Measurements from ENCODE around the gene PGPEP1.

PGPEP1 gene

GRCh38 chr19:18396471-18397241 is 56.3 kb downstream of the PGPEP1 start:
- no peak overlapping the region for H2BK120ac ChIP-seq (ENCODE audit: insufficient read depth, low read length, poor library complexity)
- no peaks in the 10 kb centered on the region for H3K9me3 ChIP-seq (ENCODE audit: insufficient read depth, low read depth, low read length)
- no peaks in the 10 kb centered on the region for H3K36me3 ChIP-seq (ENCODE audit: control insufficient read depth in 1 of 2, insufficient read depth in 2 of 2, low read length in 2 of 2)
- no CpG with 5 or more reads among the region's 37 CpGs for WGBS (ENCODE audit: extremely low coverage, insufficient coverage, insufficient read length)
- no peak overlapping the region for H3K23ac ChIP-seq (ENCODE audit: low read length)
- H3K4me2 ChIP-seq (ENCODE audit: low read length), result no peak overlapping the region
- no peak for DNase-seq
- H3K14ac ChIP-seq (ENCODE audit: low read length), result no peak overlapping the region
- no peaks in the 10 kb centered on the region for H3K27me3 ChIP-seq (ENCODE audit: insufficient read depth, low read length)
- H2AFZ ChIP-seq (ENCODE audit: insufficient read depth, low read length, poor library complexity), result no peak overlapping the region
- H3K4ac ChIP-seq (ENCODE audit: low read depth, low read length), result no peak overlapping the region
- no peaks in the 10 kb centered on the region for H3K79me1 ChIP-seq (ENCODE audit: low read length)
- no peak overlapping the region for H3K4me3 ChIP-seq (ENCODE audit: low read depth, low read length)
- H3K18ac ChIP-seq (ENCODE audit: low read length), result no peak overlapping the region
- H4K12ac ChIP-seq (ENCODE audit: low read depth, low read length), result no peak overlapping the region
- H4K8ac ChIP-seq (ENCODE audit: low read depth, low read length), result no peak overlapping the region
- no peak overlapping the region for H2AK5ac ChIP-seq (ENCODE audit: low read length)
- no peak overlapping the region for H3K9ac ChIP-seq (ENCODE audit: low read length)
- no peak overlapping the region for H2BK12ac ChIP-seq (ENCODE audit: low read length)
- H3K79me2 ChIP-seq (ENCODE audit: control insufficient read depth, insufficient read depth, low read length, poor library complexity), result no peaks in the 10 kb centered on the region
- no peak overlapping the region for H3K27ac ChIP-seq (ENCODE audit: low read depth, low read length)
- H2BK5ac ChIP-seq (ENCODE audit: low read depth, low read length, poor library complexity), result no peak overlapping the region
- peaks cover 0 to 2% of the 10 kb centered on the region in 2 experiments for H3K4me1 ChIP-seq (ENCODE audit: control insufficient read depth in 1 of 2, insufficient read depth in 2 of 2, low read length in 2 of 2)
- H4K91ac ChIP-seq (ENCODE audit: low read depth, low read length), result no peak overlapping the region

GRCh38 chr19:18397242-18398202 is 57.1 kb downstream of the PGPEP1 start, which contains the start of gene LRRC25:
Gene LRRC25, minus strand, starts transcription at chr19:18397622. Its CDS starts 659 bp downstream, at chr19:18396963.
- Histone ChIP-seq H3K9me3 (ENCODE audit: insufficient read depth, low read depth, low read length) (no peaks in the 10 kb centered on the region), H3K23ac (ENCODE audit: low read length) (no peak within 1 kb of the TSS), H3K36me3 (ENCODE audit: control insufficient read depth in 1 of 2, insufficient read depth in 2 of 2, low read length in 2 of 2) (no peaks in the 10 kb centered on the region), H4K12ac (ENCODE audit: low read depth, low read length) (no peak within 1 kb of the TSS), H3K14ac (ENCODE audit: low read length) (no peak within 1 kb of the TSS), H2AK5ac (ENCODE audit: low read length) (no peak within 1 kb of the TSS), H3K4me3 (ENCODE audit: low read depth, low read length) (no peak within 1 kb of the TSS), H3K79me1 (ENCODE audit: low read length) (no peaks in the 10 kb centered on the region), H2BK5ac (ENCODE audit: low read depth, low read length, poor library complexity) (no peak within 1 kb of the TSS), H3K4me1 (ENCODE audit: control insufficient read depth in 1 of 2, insufficient read depth in 2 of 2, low read length in 2 of 2) (peaks cover 0 to 2% of the 10 kb centered on the region in 2 experiments), H3K4me2 (ENCODE audit: low read length) (no peak within 1 kb of the TSS), H3K27ac (ENCODE audit: low read depth, low read length) (no peak within 1 kb of the TSS), H2AFZ (ENCODE audit: insufficient read depth, low read length, poor library complexity) (no peak within 1 kb of the TSS), H2BK12ac (ENCODE audit: low read length) (no peak within 1 kb of the TSS), H4K91ac (ENCODE audit: low read depth, low read length) (no peak within 1 kb of the TSS), H3K79me2 (ENCODE audit: control insufficient read depth, insufficient read depth, low read length, poor library complexity) (no peaks in the 10 kb centered on the region), H4K8ac (ENCODE audit: low read depth, low read length) (no peak within 1 kb of the TSS), H3K9ac (ENCODE audit: low read length) (no peak within 1 kb of the TSS), H3K4ac (ENCODE audit: low read depth, low read length) (no peak within 1 kb of the TSS), H2BK120ac (ENCODE audit: insufficient read depth, low read length, poor library complexity) (no peak within 1 kb of the TSS), H3K27me3 (ENCODE audit: insufficient read depth, low read length) (no peaks in the 10 kb centered on the region), H3K18ac (ENCODE audit: low read length) (no peak within 1 kb of the TSS)
- WGBS (ENCODE audit: extremely low coverage, insufficient coverage, insufficient read length), result no CpG with 5 or more reads among the region's 33 CpGs
- peak in 1 of 2 donors; percentile 22 for DNase-seq

GRCh38 chr19:18399008-18399407 is 58.6 kb downstream of the PGPEP1 start:
- DNase-seq, result peak in 1 of 2 donors; percentile 65
- Histone ChIP-seq H3K9ac (ENCODE audit: low read length) (no peak overlapping the region), H3K79me1 (ENCODE audit: low read length) (no peaks in the 10 kb centered on the region), H3K4me3 (ENCODE audit: low read depth, low read length) (no peak overlapping the region), H3K4ac (ENCODE audit: low read depth, low read length) (no peak overlapping the region), H3K4me2 (ENCODE audit: low read length) (no peak overlapping the region), H2BK120ac (ENCODE audit: insufficient read depth, low read length, poor library complexity) (no peak overlapping the region), H2BK12ac (ENCODE audit: low read length) (no peak overlapping the region), H2AK5ac (ENCODE audit: low read length) (no peak overlapping the region), H4K12ac (ENCODE audit: low read depth, low read length) (no peak overlapping the region), H3K27me3 (ENCODE audit: insufficient read depth, low read length) (no peaks in the 10 kb centered on the region), H4K91ac (ENCODE audit: low read depth, low read length) (no peak overlapping the region), H4K8ac (ENCODE audit: low read depth, low read length) (no peak overlapping the region), H2AFZ (ENCODE audit: insufficient read depth, low read length, poor library complexity) (no peak overlapping the region), H3K14ac (ENCODE audit: low read length) (no peak overlapping the region), H3K36me3 (ENCODE audit: control insufficient read depth in 1 of 2, insufficient read depth in 2 of 2, low read length in 2 of 2) (no peaks in the 10 kb centered on the region), H3K27ac (ENCODE audit: low read depth, low read length) (no peak overlapping the region), H3K4me1 (ENCODE audit: control insufficient read depth in 1 of 2, insufficient read depth in 2 of 2, low read length in 2 of 2) (peaks cover 0 to 2% of the 10 kb centered on the region in 2 experiments), H3K9me3 (ENCODE audit: insufficient read depth, low read depth, low read length) (no peaks in the 10 kb centered on the region), H2BK5ac (ENCODE audit: low read depth, low read length, poor library complexity) (no peak overlapping the region), H3K79me2 (ENCODE audit: control insufficient read depth, insufficient read depth, low read length, poor library complexity) (no peaks in the 10 kb centered on the region), H3K23ac (ENCODE audit: low read length) (no peak overlapping the region), H3K18ac (ENCODE audit: low read length) (no peak overlapping the region)
- WGBS (ENCODE audit: extremely low coverage, insufficient coverage, insufficient read length), result no CpG with 5 or more reads among the region's 6 CpGs

GRCh38 chr19:18401580-18402112 is 61.2 kb downstream of the PGPEP1 start:
- WGBS (ENCODE audit: extremely low coverage, insufficient coverage, insufficient read length), result no CpG with 5 or more reads among the region's 7 CpGs
- Histone ChIP-seq H3K18ac (ENCODE audit: low read length) (no peak overlapping the region), H3K4me1 (ENCODE audit: control insufficient read depth in 1 of 2, insufficient read depth in 2 of 2, low read length in 2 of 2) (peaks cover 0 to 2% of the 10 kb centered on the region in 2 experiments)

More at GRCh38 chr19:18401580-18402112, 61.2 kb downstream of the PGPEP1 start:
- Histone ChIP-seq H4K8ac (ENCODE audit: low read depth, low read length) (no peak overlapping the region), H3K27me3 (ENCODE audit: insufficient read depth, low read length) (no peaks in the 10 kb centered on the region), H3K23ac (ENCODE audit: low read length) (no peak overlapping the region), H3K9me3 (ENCODE audit: insufficient read depth, low read depth, low read length) (no peaks in the 10 kb centered on the region), H3K27ac (ENCODE audit: low read depth, low read length) (no peak overlapping the region), H3K36me3 (ENCODE audit: control insufficient read depth in 1 of 2, insufficient read depth in 2 of 2, low read length in 2 of 2) (no peaks in the 10 kb centered on the region), H4K12ac (ENCODE audit: low read depth, low read length) (no peak overlapping the region), H3K14ac (ENCODE audit: low read length) (no peak overlapping the region), H3K4me3 (ENCODE audit: low read depth, low read length) (no peak overlapping the region), H3K79me1 (ENCODE audit: low read length) (no peaks in the 10 kb centered on the region), H3K4ac (ENCODE audit: low read depth, low read length) (no peak overlapping the region), H2BK5ac (ENCODE audit: low read depth, low read length, poor library complexity) (no peak overlapping the region), H3K79me2 (ENCODE audit: control insufficient read depth, insufficient read depth, low read length, poor library complexity) (no peaks in the 10 kb centered on the region), H3K4me2 (ENCODE audit: low read length) (no peak overlapping the region), H2AFZ (ENCODE audit: insufficient read depth, low read length, poor library complexity) (no peak overlapping the region), H2BK12ac (ENCODE audit: low read length) (no peak overlapping the region), H2AK5ac (ENCODE audit: low read length) (no peak overlapping the region), H3K9ac (ENCODE audit: low read length) (peak overlapping the region; percentile 33), H2BK120ac (ENCODE audit: insufficient read depth, low read length, poor library complexity) (no peak overlapping the region), H4K91ac (ENCODE audit: low read depth, low read length) (no peak overlapping the region)
- peak; percentile 77 to 81 for DNase-seq
